GM12878 (cell line): ENCODE results near the gene HM13. TPM values are rescaled to one million over a fixed set of nuclear protein-coding genes. Genes with fewer than 3 reads are reported as not detected.
A peak's percentile ranks its signal among the peaks of the same experiment; 100 is the strongest.

Experiments
- ATAC-seq: fragments of 200-7000 bp; cut with Tn5 transposase; 3 replicates; pipeline ENCODE4 v1.9.1; 2020; ENCODE audit warnings: mild to moderate bottlenecking, moderate library complexity
- BruUV-seq: library from RNA; stranded (reverse); fragments of 400-500 nt; replicated peaks from 2 replicates; lab custom pipeline; 2021; lab: Mats Ljungman, UMichigan
- CTCF ChIA-PET: fragments of 300-600 bp; sonication (Branson Sonifier 250); formaldehyde crosslinking; extraction: SDS; loops from one replicate; lab custom pipeline; 2021; ENCODE audit warnings: inconsistent platforms; lab: Yijun Ruan, JAX
- POLR2A ChIA-PET: fragments of 350-600 bp; formaldehyde crosslinking; extraction: SDS; loops from one replicate; lab custom pipeline; 2021; ENCODE audit warnings: inconsistent platforms; lab: Charles Lee
- RAD21 ChIA-PET: fragments of 300-600 bp; sonication (Branson Sonifier 250); formaldehyde crosslinking; loops from one replicate; lab custom pipeline; 2023; ENCODE audit warnings: antibody characterized with exemption; ENCODE audit not compliant: unreplicated experiment; lab: Charles Lee
- SMC1A ChIA-PET: fragments of 300-600 bp; sonication (Branson Sonifier 250); formaldehyde crosslinking; loops from one replicate; lab custom pipeline; 2023; ENCODE audit not compliant: unreplicated experiment, uncharacterized antibody; lab: Charles Lee
- DNase-seq: peaks from one replicate; pipeline ENCODE4 v3.0.0-alpha.2; 2011; ENCODE audit warnings: low read depth, low spot score
- FAIRE-seq: peaks from 3 replicates; lab custom pipeline; 2011; peaks lifted over from hg19 to GRCh38; lab: Jason Lieb, UNC
- H2AFZ ChIP-seq: 2 replicates; pipeline ENCODE4 v1.6.0; 2011; ENCODE audit warnings: low read depth, low read length, control low read depth; ENCODE audit not compliant: control insufficient read depth
- H3K27ac ChIP-seq: 2 replicates; pipeline ENCODE4 v1.5.1; 2011; ENCODE audit warnings: control low read depth; ENCODE audit not compliant: control insufficient read depth, insufficient read depth
- H3K27me3 ChIP-seq, 2 experiments: replicated peaks in 1 of 2; 2 replicates each; pipeline versions ENCODE4 v1.6.0 to v1.6.1; 2011; ENCODE audit warnings: low read length in 1 of 2; ENCODE audit not compliant: control insufficient read depth in 2 of 2, insufficient read depth in 2 of 2
- H3K36me3 ChIP-seq, 2 experiments: 2 replicates each; pipeline ENCODE4 v1.5.1; 2011; ENCODE audit warnings: low read length in 1 of 2; ENCODE audit not compliant: control insufficient read depth in 2 of 2, insufficient read depth in 2 of 2
- H3K4me1 ChIP-seq: 2 replicates; pipeline ENCODE4 v1.6.1; 2011; ENCODE audit warnings: mild to moderate bottlenecking, low read length, moderate library complexity, mixed read lengths; ENCODE audit not compliant: control insufficient read depth, insufficient read depth
- H3K4me2 ChIP-seq: 2 replicates; pipeline ENCODE4 v1.6.0; 2011; ENCODE audit warnings: control low read depth; ENCODE audit not compliant: control insufficient read depth, insufficient read depth
- H3K4me3 ChIP-seq: fragments of 200-600 bp; sonication (generic); 2 replicates; pipeline ENCODE4 v1.5.1; 2016
- H3K79me2 ChIP-seq: 2 replicates; pipeline ENCODE4 v1.6.0; 2011; ENCODE audit warnings: low read length; ENCODE audit not compliant: control insufficient read depth, insufficient read depth
- H3K9ac ChIP-seq: 2 replicates; pipeline ENCODE4 v1.8.0; 2011; ENCODE audit warnings: low read length, control low read depth, mixed read lengths; ENCODE audit not compliant: control insufficient read depth, insufficient read depth
- H3K9me3 ChIP-seq: replicated peaks from 3 replicates; pipeline ENCODE4 v1.5.1; 2011; ENCODE audit warnings: mild to moderate bottlenecking, low read length; ENCODE audit not compliant: control insufficient read depth, insufficient read depth
- H4K20me1 ChIP-seq: 2 replicates; pipeline ENCODE4 v1.6.0; 2011; ENCODE audit not compliant: control insufficient read depth, insufficient read depth
- CTCF ChIP-seq, 3 experiments: IDR thresholded peaks in 2 of 3; conservative IDR thresholded peaks in 1 of 3; 2 replicates each; pipeline ENCODE4 v1.5.1; 2011; ENCODE audit warnings: low read depth in 3 of 3, low read length in 3 of 3, mild to moderate bottlenecking in 3 of 3, control low read depth in 2 of 3, moderate library complexity in 2 of 3, inconsistent platforms in 1 of 3, mixed read lengths in 1 of 3; ENCODE audit not compliant: control insufficient read depth in 2 of 3, insufficient read depth in 1 of 3; ENCODE audit errors: extremely low read depth in 1 of 3
- E2F4 ChIP-seq: IDR thresholded peaks from 2 replicates; pipeline ENCODE4 v1.6.1; 2012; ENCODE audit warnings: low read depth, low read length, improper control_type of control experiment
- POLR2A ChIP-seq: IDR thresholded peaks from 2 replicates; pipeline ENCODE4 v1.6.1; 2011; ENCODE audit warnings: low read depth, mild to moderate bottlenecking, low read length
- RAD21 ChIP-seq: IDR thresholded peaks from 2 replicates; pipeline ENCODE4 v1.6.1; 2011; ENCODE audit warnings: mild to moderate bottlenecking, low read depth, low read length, moderate library complexity; ENCODE audit not compliant: insufficient read depth
- SIN3A ChIP-seq: IDR thresholded peaks from 2 replicates; pipeline ENCODE4 v1.6.1; 2012; ENCODE audit warnings: low read depth, low read length, improper control_type of control experiment
- SMC3 ChIP-seq: IDR thresholded peaks from 2 replicates; pipeline ENCODE4 v1.6.1; 2011; ENCODE audit warnings: low read length, improper control_type of control experiment, borderline replicate concordance
- WRNIP1 ChIP-seq: IDR thresholded peaks from 2 replicates; pipeline ENCODE4 v1.6.1; 2011; ENCODE audit warnings: low read depth, low read length, improper control_type of control experiment, borderline replicate concordance
- YY1 ChIP-seq: IDR thresholded peaks from 2 replicates; pipeline ENCODE4 v1.6.1; 2011; ENCODE audit warnings: low read depth, mild to moderate bottlenecking, low read length
- whole genome bisulfite sequencing: methylation state at CpG from one replicate; pipeline ENCODE4 v1.1.6; 2016; ENCODE audit warnings: low lambda C conversion rate; ENCODE audit not compliant: insufficient replicate concordance, insufficient coverage; ENCODE audit errors: missing lambda C conversion rate; 5-methylcytosine and 5-hydroxymethylcytosine counted together
- in situ Hi-C: fragments of 300-500 bp; cut with MboI; formaldehyde crosslinking; loops from 9 replicates; pipeline ENCODE4 v1.14.3; 2018; ENCODE audit warnings: mixed read lengths
- intact Hi-C: fragments of 100-400 bp; cut with micrococcal nuclease; formaldehyde crosslinking; loops from one replicate; pipeline ENCODE4 v1.14.2; 2022; ENCODE audit not compliant: unreplicated experiment
- polyA plus RNA-seq, 11 experiments: library from polyadenylated mRNA; depleted of rRNA in 4 of 11; unstranded in 6 of 11; stranded (reverse) in 5 of 11; fragments of >200 nt; fragmentation: Nextera tagmentation in 4 of 11; fragmentation: Illumina TruSeq in 1 of 11; extraction: Ambion mirVana in 4 of 11; extraction: Trizol in 1 of 11; gene quantifications; 1 replicate in 1 of 11; 2 replicates in 10 of 11; pipeline versions ENCODE4 v1.2.1 to v1.2.3, GENCODE V29; 2011 to 2016; ENCODE audit warnings: inconsistent platforms in 2 of 11, missing spikeins in 2 of 11, low read depth in 1 of 11
- total RNA-seq, 4 experiments: library from RNA; depleted of rRNA in 3 of 4; stranded (reverse); fragments of >200 nt in 3 of 4; fragmentation: Illumina TruSeq in 1 of 4; extraction: Trizol in 1 of 4; gene quantifications; 2 replicates each; pipeline versions ENCODE4 v1.2.1 to v1.2.3, GENCODE V29; 2013 to 2021
- TF ChIP-seq, protein P1 (sequence below): IDR thresholded peaks from 2 replicates; pipeline ENCODE4 v1.6.1; 2012; ENCODE audit warnings: mild to moderate bottlenecking, low read depth, low read length

The HM13 gene
- total and polyA plus RNA-seq, 10 of the 15 experiments (the other 5 are each of a cell fraction or from before 2014, with no cell fraction given) = 4.8 to 185 (median 81.7) TPM

- H3K79me2 ChIP-seq = no peaks in the 10 kb centered on the region
- 22% methylated on average over 6 of the region's 6 CpGs for WGBS
- in situ Hi-C loops = no loop called here
- no TSS peak for BruUV-seq
- peaks cover 11 to 17% of the 10 kb centered on the region in 2 experiments for H3K36me3 ChIP-seq
- no peak overlapping the region for H2AFZ ChIP-seq
- no peaks in the 10 kb centered on the region for H3K4me1 ChIP-seq
- no peak overlapping the region for H3K4me2 ChIP-seq
- ATAC-seq (peak; percentile 83), DNase-seq (no peak), FAIRE-seq (peak; percentile 75)
- no peak overlapping the region for H3K4me3 ChIP-seq
- peak overlapping the region; percentile 15; the same call in 1 of the 2 replicates for H3K27ac ChIP-seq
- no peaks in the 10 kb centered on the region for H3K27me3 ChIP-seq
- TF ChIP-seq E2F4 (no peak), YY1 (peak; percentile 69; the same call in 1 of the 2 replicates), POLR2A (0 out of 2 replicates have a peak, but pooled peaks have one; percentile 20), CTCF (IDR thresholded peaks at IDR 0.05 in 2 of 3, conservative IDR thresholded peaks at IDR 0.05 in 1 of 3; ENCODE audit: control insufficient read depth in 2 of 3, extremely low read depth in 1 of 3, insufficient read depth in 1 of 3, low read depth in 3 of 3, low read length in 3 of 3) (peak; percentile 76 to 94 (median 83)), SMC3 (peak; percentile 65), RAD21 (peak; percentile 43), WRNIP1 (0 out of 2 replicates have a peak, but pooled peaks have one; percentile 71), SIN3A (no peak)
- TF ChIP-seq, protein P1, sequence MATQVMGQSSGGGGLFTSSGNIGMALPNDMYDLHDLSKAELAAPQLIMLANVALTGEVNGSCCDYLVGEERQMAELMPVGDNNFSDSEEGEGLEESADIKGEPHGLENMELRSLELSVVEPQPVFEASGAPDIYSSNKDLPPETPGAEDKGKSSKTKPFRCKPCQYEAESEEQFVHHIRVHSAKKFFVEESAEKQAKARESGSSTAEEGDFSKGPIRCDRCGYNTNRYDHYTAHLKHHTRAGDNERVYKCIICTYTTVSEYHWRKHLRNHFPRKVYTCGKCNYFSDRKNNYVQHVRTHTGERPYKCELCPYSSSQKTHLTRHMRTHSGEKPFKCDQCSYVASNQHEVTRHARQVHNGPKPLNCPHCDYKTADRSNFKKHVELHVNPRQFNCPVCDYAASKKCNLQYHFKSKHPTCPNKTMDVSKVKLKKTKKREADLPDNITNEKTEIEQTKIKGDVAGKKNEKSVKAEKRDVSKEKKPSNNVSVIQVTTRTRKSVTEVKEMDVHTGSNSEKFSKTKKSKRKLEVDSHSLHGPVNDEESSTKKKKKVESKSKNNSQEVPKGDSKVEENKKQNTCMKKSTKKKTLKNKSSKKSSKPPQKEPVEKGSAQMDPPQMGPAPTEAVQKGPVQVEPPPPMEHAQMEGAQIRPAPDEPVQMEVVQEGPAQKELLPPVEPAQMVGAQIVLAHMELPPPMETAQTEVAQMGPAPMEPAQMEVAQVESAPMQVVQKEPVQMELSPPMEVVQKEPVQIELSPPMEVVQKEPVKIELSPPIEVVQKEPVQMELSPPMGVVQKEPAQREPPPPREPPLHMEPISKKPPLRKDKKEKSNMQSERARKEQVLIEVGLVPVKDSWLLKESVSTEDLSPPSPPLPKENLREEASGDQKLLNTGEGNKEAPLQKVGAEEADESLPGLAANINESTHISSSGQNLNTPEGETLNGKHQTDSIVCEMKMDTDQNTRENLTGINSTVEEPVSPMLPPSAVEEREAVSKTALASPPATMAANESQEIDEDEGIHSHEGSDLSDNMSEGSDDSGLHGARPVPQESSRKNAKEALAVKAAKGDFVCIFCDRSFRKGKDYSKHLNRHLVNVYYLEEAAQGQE = no peak
- ChIA-PET SMC1A (interaction anchor here (1.0 to 4.7 kb wide), 3 partner anchors 31 to 52 kb away, joined by 3 to 83 read pairs (median 5); partner anchors contain the start of gene ID1), RAD21 (interaction anchor here (0.7 to 6.3 kb wide), 5 partner anchors 10 to 51 kb away, joined by 3 to 126 read pairs (median 3); partner anchors contain the start of gene ID1), CTCF (interaction anchor here (0.9 to 29.1 kb wide), 16 partner anchors 8 to 168 kb away, joined by 3 to 958 read pairs (median 6); partner anchors contain the start of gene ID1), POLR2A (interaction anchor here (0.6 kb wide), 1 partner anchor 51 kb away, joined by 6 read pairs; no protein-coding TSS in a partner anchor)
- intact Hi-C loops = loop anchor here (1.0 to 5.0 kb wide), 2 partner anchors 53 to 162 kb away; partner anchors contain the start of gene BCL2L1
- H3K9me3 ChIP-seq = no peaks in the 10 kb centered on the region
- H3K9ac ChIP-seq = no peak overlapping the region
- H4K20me1 ChIP-seq = no peaks in the 10 kb centered on the region
Measured at GRCh38 chr20:31560094-31560745, 46.0 kb downstream of the HM13 start.
